Lower leg skin (tissue), 3 donors: Measurements from ENCODE around the gene TNPO1.

Experiments used
- POLR2A ChIP-seq, 2 donors: fragments of 450-650 bp; IDR thresholded peaks; one replicate each; pipeline ENCODE4 v1.6.1; 2016 to 2017; ENCODE audit warnings: antibody characterized with exemption in 2 of 2, mild to moderate bottlenecking in 1 of 2, moderate library complexity in 1 of 2
- TF ChIP-seq, protein P1 (sequence below), 3 donors: fragments of 450-650 bp; IDR thresholded peaks; one replicate each; pipeline ENCODE4 v1.5.1; 2016; ENCODE audit warnings: antibody characterized with exemption in 3 of 3, mild to moderate bottlenecking in 3 of 3, moderate library complexity in 2 of 3

DNA sequence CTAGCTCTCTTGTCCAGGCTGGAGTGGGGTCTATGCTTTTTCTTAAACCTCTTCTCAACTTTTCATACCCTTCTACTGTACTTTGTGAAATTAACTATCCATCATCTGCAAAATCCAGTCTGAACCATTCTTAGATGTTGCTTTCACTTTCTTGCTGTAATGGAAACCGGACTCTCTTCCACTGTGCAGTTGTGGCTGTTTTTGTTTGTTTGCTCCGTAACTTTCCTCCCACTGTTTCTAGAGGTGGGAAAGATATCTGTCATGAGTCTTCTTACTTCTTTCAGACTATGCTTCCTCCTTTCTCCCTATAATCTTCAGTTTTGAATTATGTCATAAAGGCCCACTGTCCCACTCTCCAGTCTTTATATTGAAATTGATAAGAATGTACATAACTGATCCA, 6.5 kb downstream of the TNPO1 start:
- TF ChIP-seq, protein P1, sequence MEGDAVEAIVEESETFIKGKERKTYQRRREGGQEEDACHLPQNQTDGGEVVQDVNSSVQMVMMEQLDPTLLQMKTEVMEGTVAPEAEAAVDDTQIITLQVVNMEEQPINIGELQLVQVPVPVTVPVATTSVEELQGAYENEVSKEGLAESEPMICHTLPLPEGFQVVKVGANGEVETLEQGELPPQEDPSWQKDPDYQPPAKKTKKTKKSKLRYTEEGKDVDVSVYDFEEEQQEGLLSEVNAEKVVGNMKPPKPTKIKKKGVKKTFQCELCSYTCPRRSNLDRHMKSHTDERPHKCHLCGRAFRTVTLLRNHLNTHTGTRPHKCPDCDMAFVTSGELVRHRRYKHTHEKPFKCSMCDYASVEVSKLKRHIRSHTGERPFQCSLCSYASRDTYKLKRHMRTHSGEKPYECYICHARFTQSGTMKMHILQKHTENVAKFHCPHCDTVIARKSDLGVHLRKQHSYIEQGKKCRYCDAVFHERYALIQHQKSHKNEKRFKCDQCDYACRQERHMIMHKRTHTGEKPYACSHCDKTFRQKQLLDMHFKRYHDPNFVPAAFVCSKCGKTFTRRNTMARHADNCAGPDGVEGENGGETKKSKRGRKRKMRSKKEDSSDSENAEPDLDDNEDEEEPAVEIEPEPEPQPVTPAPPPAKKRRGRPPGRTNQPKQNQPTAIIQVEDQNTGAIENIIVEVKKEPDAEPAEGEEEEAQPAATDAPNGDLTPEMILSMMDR (IDR thresholded peaks at IDR 0.05) = no peak
- TF ChIP-seq POLR2A (IDR thresholded peaks at IDR 0.05) = no peak
